Astrocyte (in vitro differentiated cells and primary cell): ENCODE measurements around the gene ABLIM2.

Experiments used
- CTCF ChIP-seq: IDR thresholded peaks from 2 replicates; pipeline ENCODE4 v1.5.1; 2011; ENCODE audit warnings: low read depth, mild to moderate bottlenecking, inconsistent platforms, low read length, moderate library complexity; ENCODE audit not compliant: insufficient read depth
- EZH2 ChIP-seq: IDR thresholded peaks from 2 replicates; pipeline ENCODE4 v1.6.1; 2012; ENCODE audit warnings: mild to moderate bottlenecking, low read length, inconsistent platforms; ENCODE audit not compliant: insufficient read depth

- TF ChIP-seq EZH2, result no peak
- TF ChIP-seq CTCF, result no peak
Measured at GRCh38 chr4:8167291-8167690, 8.7 kb upstream of the ABLIM2 start.
